Lung (tissue), 12 donors: ENCODE results near the gene DLGAP4. TPM values are rescaled to one million over a fixed set of nuclear protein-coding genes. Genes with fewer than 3 reads are reported as not detected.

Experiments used
- ATAC-seq: fragments of 200-7000 bp; cut with Tn5 transposase; one replicate; pipeline ENCODE4 v1.9.1; 2020; ENCODE audit warnings: moderate number of reproducible peaks; ENCODE audit not compliant: insufficient read depth, low FRiP score
- DNase-seq, 3 donors: peaks; one replicate each; pipeline ENCODE4 v3.0.0-alpha.2; 2013 to 2017
- H3K27ac ChIP-seq, 2 donors: one replicate each; pipeline ENCODE4 v1.5.1; 2013; ENCODE audit warnings: mild to moderate bottlenecking in 2 of 2, moderate library complexity in 2 of 2, control low read depth in 1 of 2, inconsistent platforms in 1 of 2, low read depth in 1 of 2, low read length in 1 of 2
- H3K27me3 ChIP-seq, 3 donors: one replicate each; pipeline ENCODE4 v1.5.1; 2013; ENCODE audit warnings: low read length in 2 of 3; ENCODE audit not compliant: control insufficient read depth in 3 of 3, insufficient read depth in 3 of 3
- H3K36me3 ChIP-seq, 4 donors: one replicate each; pipeline ENCODE4 v1.5.1; 2013; ENCODE audit warnings: low read length in 4 of 4, mild to moderate bottlenecking in 1 of 4, moderate library complexity in 1 of 4; ENCODE audit not compliant: control insufficient read depth in 4 of 4, insufficient read depth in 4 of 4
- H3K4me1 ChIP-seq, 5 donors: one replicate each; pipeline ENCODE4 v1.5.1; 2013; ENCODE audit warnings: low read length in 5 of 5, mild to moderate bottlenecking in 2 of 5, moderate library complexity in 1 of 5; ENCODE audit not compliant: control insufficient read depth in 5 of 5, insufficient read depth in 5 of 5
- H3K4me3 ChIP-seq: one replicate; pipeline ENCODE4 v1.5.1; 2013; ENCODE audit warnings: mild to moderate bottlenecking, control low read depth, moderate library complexity
- H3K9ac ChIP-seq, 2 donors: one replicate each; pipeline ENCODE4 v1.5.1; 2013; ENCODE audit warnings: low read length in 2 of 2, control low read depth in 1 of 2; ENCODE audit not compliant: insufficient read depth in 1 of 2
- H3K9me3 ChIP-seq, 4 donors: one replicate each; pipeline ENCODE4 v1.5.1; 2013; ENCODE audit warnings: low read length in 3 of 4, mild to moderate bottlenecking in 1 of 4, moderate library complexity in 1 of 4; ENCODE audit not compliant: control insufficient read depth in 4 of 4, insufficient read depth in 3 of 4
- CTCF ChIP-seq: IDR thresholded peaks from 2 replicates; pipeline ENCODE4 v1.5.1; 2012; ENCODE audit warnings: mild to moderate bottlenecking; ENCODE audit errors: control extremely low read depth, extremely low read depth
- WGBS, 2 donors: extraction: QIAGEN DNeasy Blood & Tissue Kit; methylation state at CpG; one replicate each; pipeline ENCODE4 v1.1.7; 2013; 5-methylcytosine and 5-hydroxymethylcytosine counted together
- polyA plus RNA-seq, 2 donors: library from polyadenylated mRNA; stranded (reverse); fragments of 200-250 nt; gene quantifications; one replicate each; pipeline ENCODE4 v1.2.1, GENCODE V29; 2013
- total RNA-seq, 2 donors: library from RNA; depleted of rRNA in 1 of 2; stranded (reverse); fragments of >200 nt in 1 of 2; gene quantifications; one replicate each; pipeline ENCODE4 v1.2.1, GENCODE V29; 2014 to 2021
- donor health status: control.
- donor health status: control.
- donor health status: Bipolar disorder and iron deficiency.
- donor health status: healthy.
- donor health status: DM: yes; HTN: yes; CAD: no.

The DLGAP4 gene
- total and polyA plus RNA-seq, 4 donors, result 34.6 to 67.6 (median 35.8) TPM

- Histone ChIP-seq H3K9me3 (no peaks in the 10 kb centered on the region), H3K4me3 (no peak overlapping the region), H3K9ac (no peak overlapping the region), H3K27me3 (peaks cover 0 to 4% (median 3%) of the 10 kb centered on the region in 3 donors), H3K36me3 (no peaks in the 10 kb centered on the region), H3K4me1 (no peaks in the 10 kb centered on the region), H3K27ac (no peak overlapping the region)
- DNase-seq (no peak), ATAC-seq (no peak)
- 74 to 84% methylated on average over 8 of the region's 8 CpGs for WGBS, 2 donors
- no peak for TF ChIP-seq CTCF
Measured at GRCh38 chr20:36342331-36343120, 36.4 kb downstream of the DLGAP4 start.

DNA sequence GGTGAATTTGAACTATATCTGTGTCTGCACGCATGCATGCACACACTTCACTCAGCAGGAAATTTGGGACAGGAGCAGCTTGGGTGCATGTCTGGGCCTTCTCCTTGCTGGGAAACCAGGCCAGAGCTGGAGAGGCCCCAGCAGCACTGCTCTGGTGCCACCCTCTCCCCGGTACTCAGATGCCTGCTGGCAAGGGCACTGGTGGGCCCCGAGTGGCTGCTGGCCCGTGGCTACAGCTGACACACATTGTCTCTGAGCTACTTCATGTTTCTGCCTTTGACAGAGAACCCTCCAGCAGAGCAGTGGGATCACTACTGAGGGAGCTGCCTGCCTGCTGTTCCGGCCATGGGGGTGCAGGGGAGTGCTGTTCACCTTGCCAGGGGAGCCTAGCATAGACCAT, 37.5 kb downstream of the DLGAP4 start:
- Histone ChIP-seq H3K4me3 (no peak overlapping the region), H3K27me3 (peaks cover 0 to 3% (median 0%) of the 10 kb centered on the region in 3 donors), H3K27ac (no peak overlapping the region), H3K9me3 (no peaks in the 10 kb centered on the region), H3K4me1 (no peaks in the 10 kb centered on the region), H3K36me3 (no peaks in the 10 kb centered on the region), H3K9ac (no peak overlapping the region)
- DNase-seq, result no peak
- TF ChIP-seq CTCF, result no peak
- WGBS, 2 donors, result 78 to 86% methylated on average over 5 of the region's 5 CpGs
- ATAC-seq, result no peak

- H3K9me3 ChIP-seq, result no peaks in the 10 kb centered on the region
- peaks cover 0 to 3% (median 0%) of the 10 kb centered on the region in 3 donors for H3K27me3 ChIP-seq
- TF ChIP-seq CTCF, result no peak
- WGBS, 2 donors, result 14 to 18% methylated on average over 4 of the region's 4 CpGs
- H3K27ac ChIP-seq, result no peak overlapping the region
- no peak overlapping the region for H3K4me3 ChIP-seq
- H3K36me3 ChIP-seq, result no peaks in the 10 kb centered on the region
- no peaks in the 10 kb centered on the region for H3K4me1 ChIP-seq
- ATAC-seq, result no peak
- H3K9ac ChIP-seq, result no peak overlapping the region
- DNase-seq, result peak; percentile 72 to 82 (median 77)
Measured at GRCh38 chr20:36344517-36345132, 38.5 kb downstream of the DLGAP4 start.
